ENCODE measurements around the gene HCN2. TPM values are rescaled to one million over a fixed set of nuclear protein-coding genes. Genes with fewer than 3 reads are reported as not detected.
A peak's percentile ranks its signal among the peaks of the same experiment; 100 is the strongest.

Gene HCN2
- total and polyA plus RNA-seq, 2 of the 8 experiments (the other 6 are each of a cell fraction or from before 2014, with no cell fraction given), result 1.0 to 4.0 TPM

DNA sequence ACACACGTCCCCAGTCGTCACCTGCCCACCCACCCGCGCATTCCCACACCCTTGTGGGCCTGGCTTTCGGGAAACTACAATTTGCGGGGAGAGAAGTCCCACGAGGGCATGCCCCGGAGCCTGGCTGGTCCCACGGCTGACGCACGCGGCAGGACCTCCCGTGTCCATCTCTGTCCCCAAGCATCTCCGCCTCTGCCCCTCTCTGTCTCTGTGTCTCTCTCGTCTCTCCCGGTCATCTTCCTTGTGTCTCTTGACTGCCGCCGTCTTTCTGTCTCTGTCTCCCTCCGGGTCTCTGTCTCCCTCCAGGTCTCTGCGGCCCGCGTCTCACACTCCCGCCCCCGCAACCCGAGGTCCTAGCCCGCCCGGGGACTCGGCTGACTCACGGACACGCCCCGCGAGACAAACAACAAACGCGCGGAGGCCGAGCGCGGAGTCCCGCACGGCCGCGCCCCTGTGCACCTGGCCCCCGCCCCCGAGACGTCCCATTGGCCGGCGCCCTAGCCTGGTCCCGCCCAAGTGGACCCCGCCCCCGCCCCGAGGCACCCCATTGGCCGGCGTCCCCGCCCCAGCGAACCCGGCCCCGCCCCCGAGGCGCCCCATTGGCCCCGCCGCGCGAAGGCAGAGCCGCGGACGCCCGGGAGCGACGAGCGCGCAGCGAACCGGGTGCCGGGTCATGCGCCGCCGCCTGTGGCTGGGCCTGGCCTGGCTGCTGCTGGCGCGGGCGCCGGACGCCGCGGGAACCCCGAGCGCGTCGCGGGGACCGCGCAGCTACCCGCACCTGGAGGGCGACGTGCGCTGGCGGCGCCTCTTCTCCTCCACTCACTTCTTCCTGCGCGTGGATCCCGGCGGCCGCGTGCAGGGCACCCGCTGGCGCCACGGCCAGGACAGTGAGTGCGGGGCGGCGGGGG, 49.8 kb downstream of the HCN2 start, which contains the start of gene FGF22 (continued):
- TF ChIP-seq RAD21 (IDR thresholded peaks at IDR 0.05 in 1 of 2, conservative IDR thresholded peaks at IDR 0.05 in 1 of 2; ENCODE audit: low read depth in 2 of 2, low read length in 2 of 2) (no peak), NRF1 (IDR thresholded peaks at IDR 0.05; ENCODE audit: low read depth, low read length) (no peak), CREB1 (IDR thresholded peaks at IDR 0.05) (no peak), KDM4A (IDR thresholded peaks at IDR 0.05; ENCODE audit: low read depth, low read length, severe bottlenecking) (peak; percentile 91), JUND (IDR thresholded peaks at IDR 0.05; ENCODE audit: low read length) (no peak), SIN3A (conservative IDR thresholded peaks at IDR 0.05 in 1 of 2, IDR thresholded peaks at IDR 0.05 in 1 of 2; ENCODE audit: low read depth in 1 of 2, low read length in 2 of 2) (no peak), PHF8 (conservative IDR thresholded peaks at IDR 0.05; ENCODE audit: low read depth, low read length) (0 out of 2 replicates have a peak, but pooled peaks have one; percentile 26), SIRT6 (IDR thresholded peaks at IDR 0.05; ENCODE audit: low read length) (no peak), POLR2AphosphoS5 (IDR thresholded peaks at IDR 0.05; ENCODE audit: low read depth, low read length) (no peak)
- TF ChIP-seq, protein P1, sequence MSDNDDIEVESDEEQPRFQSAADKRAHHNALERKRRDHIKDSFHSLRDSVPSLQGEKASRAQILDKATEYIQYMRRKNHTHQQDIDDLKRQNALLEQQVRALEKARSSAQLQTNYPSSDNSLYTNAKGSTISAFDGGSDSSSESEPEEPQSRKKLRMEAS (IDR thresholded peaks at IDR 0.05), result peak; percentile 8; the same call in 1 of the 2 replicates
- TF ChIP-seq, protein P2, sequence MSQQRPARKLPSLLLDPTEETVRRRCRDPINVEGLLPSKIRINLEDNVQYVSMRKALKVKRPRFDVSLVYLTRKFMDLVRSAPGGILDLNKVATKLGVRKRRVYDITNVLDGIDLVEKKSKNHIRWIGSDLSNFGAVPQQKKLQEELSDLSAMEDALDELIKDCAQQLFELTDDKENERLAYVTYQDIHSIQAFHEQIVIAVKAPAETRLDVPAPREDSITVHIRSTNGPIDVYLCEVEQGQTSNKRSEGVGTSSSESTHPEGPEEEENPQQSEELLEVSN (IDR thresholded peaks at IDR 0.05), result 0 out of 2 replicates have a peak, but pooled peaks have one; percentile 28
